GM12892 (cell line): ENCODE measurements around the gene MYH9.
A peak's percentile ranks its signal among the peaks of the same experiment; 100 is the strongest.
"Not testable (repeated sequence)": the region's sequence is repeated elsewhere in the genome, so short reads cannot be mapped to it uniquely, and the experiment has no call there.

Experiments used
- DNase-seq: peaks from one replicate; pipeline ENCODE4 v3.0.0; 2011; ENCODE audit not compliant: insufficient read length
- FAIRE-seq: peaks from 2 replicates; lab custom pipeline; 2011; peaks lifted over from hg19 to GRCh38; lab: Jason Lieb, UNC
- POLR2A ChIP-seq: IDR thresholded peaks from 2 replicates; pipeline ENCODE4 v1.6.1; 2011; ENCODE audit warnings: low read depth, low read length, control low read depth
- POLR2AphosphoS5 ChIP-seq: IDR thresholded peaks from 2 replicates; pipeline ENCODE4 v1.6.1; 2011; ENCODE audit warnings: low read depth, low read length, control low read depth
- TAF1 ChIP-seq: IDR thresholded peaks from 2 replicates; pipeline ENCODE4 v1.6.1; 2011; ENCODE audit warnings: low read depth, mild to moderate bottlenecking, control low read depth, low read length, borderline replicate concordance

Gene MYH9

GRCh38 chr22:36409911-36410756 lies 22.4 kb upstream of the MYH9 start:
- TF ChIP-seq POLR2AphosphoS5 (peak; percentile 64), POLR2A (peak; percentile 66; the same call in 1 of the 2 replicates), TAF1 (no peak)
- peak; percentile 63 for DNase-seq
- FAIRE-seq = peak; percentile 77

GRCh38 chr22:36409554-36409910 lies 21.8 kb upstream of the MYH9 start:
- not testable (repeated sequence) for DNase-seq, FAIRE-seq

GRCh38 chr22:36409056-36409455 lies 21.3 kb upstream of the MYH9 start:
- FAIRE-seq (no peak), DNase-seq (no peak)
- TF ChIP-seq POLR2A (no peak), POLR2AphosphoS5 (no peak), TAF1 (no peak)

GRCh38 chr22:36406721-36407120 lies 19.0 kb upstream of the MYH9 start:
- TF ChIP-seq TAF1 = no peak
- no peak for FAIRE-seq

GRCh38 chr22:36405671-36406538 lies 18.1 kb upstream of the MYH9 start:
- TF ChIP-seq POLR2A = no peak
- no peak for TF ChIP-seq TAF1
- no peak for TF ChIP-seq POLR2AphosphoS5
- DNase-seq (no peak), FAIRE-seq (peak; percentile 79)

More at GRCh38 chr22:36406721-36407120, 19.0 kb upstream of the MYH9 start:
- DNase-seq = no peak

GRCh38 chr22:36405221-36405661 lies 17.5 kb upstream of the MYH9 start:
- DNase-seq (no peak), FAIRE-seq (no peak)
- TF ChIP-seq POLR2A (no peak), TAF1 (no peak), POLR2AphosphoS5 (no peak)

- DNase-seq = no peak
- no peak for TF ChIP-seq POLR2AphosphoS5
- TF ChIP-seq POLR2A = no peak
- TF ChIP-seq TAF1 = no peak
- no peak for FAIRE-seq
Measured at GRCh38 chr22:36404446-36404845, 16.7 kb upstream of the MYH9 start.

GRCh38 chr22:36399472-36399778 lies 11.7 kb upstream of the MYH9 start:
- TF ChIP-seq TAF1 (no peak), POLR2AphosphoS5 (no peak), POLR2A (no peak)

GRCh38 chr22:36398601-36399471 lies 11.1 kb upstream of the MYH9 start:
- no peak for TF ChIP-seq TAF1
- no peak for FAIRE-seq
- no peak for DNase-seq

More at GRCh38 chr22:36399472-36399778, 11.7 kb upstream of the MYH9 start:
- no peak for FAIRE-seq
- DNase-seq = no peak

- DNase-seq = no peak
- FAIRE-seq = no peak
- no peak for TF ChIP-seq TAF1
- no peak for TF ChIP-seq POLR2AphosphoS5
- no peak for TF ChIP-seq POLR2A
Measured at GRCh38 chr22:36397131-36398093, 9.6 kb upstream of the MYH9 start.

GRCh38 chr22:36395915-36396314 lies 8.1 kb upstream of the MYH9 start:
- no peak for TF ChIP-seq POLR2AphosphoS5
- DNase-seq (no peak), FAIRE-seq (no peak)
